Mammary epithelial cell (primary cell): Measurements from ENCODE around the gene TSEN15.

ENCODE experiments used
- EZH2 ChIP-seq: IDR thresholded peaks from 2 replicates; pipeline ENCODE4 v1.6.1; 2012; ENCODE audit warnings: low read length, inconsistent platforms, borderline replicate concordance
- TF ChIP-seq, protein P1 (sequence below), 2 donors: IDR thresholded peaks in 1 of 2; conservative IDR thresholded peaks in 1 of 2; 2 replicates each; pipeline ENCODE4 v1.5.1; 2011 to 2012; ENCODE audit warnings: inconsistent platforms in 2 of 2, low read length in 2 of 2, mild to moderate bottlenecking in 2 of 2, control low read depth in 1 of 2, low read depth in 1 of 2; ENCODE audit not compliant: insufficient read depth in 1 of 2; ENCODE audit errors: extremely low read depth in 1 of 2

GRCh38 chr1:184056921-184057555 is 5.5 kb downstream of the TSEN15 start:
- TF ChIP-seq, protein P1, sequence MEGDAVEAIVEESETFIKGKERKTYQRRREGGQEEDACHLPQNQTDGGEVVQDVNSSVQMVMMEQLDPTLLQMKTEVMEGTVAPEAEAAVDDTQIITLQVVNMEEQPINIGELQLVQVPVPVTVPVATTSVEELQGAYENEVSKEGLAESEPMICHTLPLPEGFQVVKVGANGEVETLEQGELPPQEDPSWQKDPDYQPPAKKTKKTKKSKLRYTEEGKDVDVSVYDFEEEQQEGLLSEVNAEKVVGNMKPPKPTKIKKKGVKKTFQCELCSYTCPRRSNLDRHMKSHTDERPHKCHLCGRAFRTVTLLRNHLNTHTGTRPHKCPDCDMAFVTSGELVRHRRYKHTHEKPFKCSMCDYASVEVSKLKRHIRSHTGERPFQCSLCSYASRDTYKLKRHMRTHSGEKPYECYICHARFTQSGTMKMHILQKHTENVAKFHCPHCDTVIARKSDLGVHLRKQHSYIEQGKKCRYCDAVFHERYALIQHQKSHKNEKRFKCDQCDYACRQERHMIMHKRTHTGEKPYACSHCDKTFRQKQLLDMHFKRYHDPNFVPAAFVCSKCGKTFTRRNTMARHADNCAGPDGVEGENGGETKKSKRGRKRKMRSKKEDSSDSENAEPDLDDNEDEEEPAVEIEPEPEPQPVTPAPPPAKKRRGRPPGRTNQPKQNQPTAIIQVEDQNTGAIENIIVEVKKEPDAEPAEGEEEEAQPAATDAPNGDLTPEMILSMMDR (conservative IDR thresholded peaks at IDR 0.05 in 1 of 2, IDR thresholded peaks at IDR 0.05 in 1 of 2; ENCODE audit: extremely low read depth in 1 of 2, insufficient read depth in 1 of 2, low read depth in 1 of 2, low read length in 2 of 2), result no peak
- no peak for TF ChIP-seq EZH2
